HG02678 (cell line): ENCODE data around the gene MMEL1.

Source experiments
- ATAC-seq: cut with Tn5 transposase; IDR thresholded peaks from one replicate; pipeline ENCODE4 v1.9.1; 2021; ENCODE audit warnings: mild to moderate bottlenecking, moderate library complexity; ENCODE audit not compliant: unreplicated experiment

Gene MMEL1

DNA sequence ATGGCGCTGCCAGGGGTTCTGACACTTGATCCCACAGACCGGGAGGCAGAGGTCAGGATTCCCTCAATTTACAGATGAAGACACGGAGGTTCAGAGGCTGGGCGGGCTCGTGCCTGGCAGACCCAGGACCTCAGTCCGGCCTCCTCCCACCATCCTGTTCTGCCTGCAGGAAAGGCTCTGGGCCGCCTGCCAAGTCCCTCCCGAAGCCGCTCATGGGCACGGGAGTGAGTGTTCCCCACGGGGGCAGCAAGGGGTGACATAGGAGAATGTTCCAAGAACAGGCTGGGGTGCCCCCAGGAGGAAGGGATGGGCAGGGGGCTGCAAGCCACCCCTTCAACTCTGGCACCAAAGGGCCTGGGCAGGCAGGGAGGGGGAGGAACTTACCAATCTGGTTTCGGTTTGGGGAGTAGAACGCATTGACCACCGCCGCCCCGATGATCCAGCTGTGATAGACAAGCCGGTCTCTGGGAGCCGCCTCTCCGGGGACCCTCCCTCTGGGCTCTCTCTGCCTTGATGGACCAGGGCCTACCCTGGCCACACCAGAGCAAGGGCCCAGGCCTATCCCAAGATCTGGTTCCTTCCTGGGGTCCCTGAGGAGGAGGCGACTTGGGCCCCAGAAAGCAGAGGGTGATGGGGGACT, 38.7 kb downstream of the MMEL1 start:
- ATAC-seq: no peak

- no peak for ATAC-seq
Observed at GRCh38 chr1:2593251-2593878, 39.5 kb downstream of the MMEL1 start.

DNA sequence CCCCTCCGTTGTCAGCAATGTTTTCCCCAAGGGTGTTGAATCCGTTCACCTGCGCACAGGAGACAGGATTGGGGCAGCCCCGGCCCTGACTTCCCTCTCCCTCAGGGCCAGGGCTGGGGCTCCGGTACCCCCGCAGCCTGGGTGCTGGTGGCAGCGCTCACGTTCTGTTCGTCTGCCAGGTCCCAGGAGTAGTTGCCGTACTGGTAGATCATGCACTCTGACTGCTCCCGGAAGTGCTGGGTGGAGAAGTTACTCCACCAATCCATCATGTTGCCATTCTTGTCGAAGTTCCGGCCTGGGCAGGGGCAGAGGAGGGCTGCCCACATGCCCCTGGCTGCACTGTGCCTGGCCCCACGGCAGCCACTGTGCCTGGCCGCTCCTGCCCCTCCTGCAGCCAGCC, 40.1 kb downstream of the MMEL1 start:
- no peak for ATAC-seq

DNA sequence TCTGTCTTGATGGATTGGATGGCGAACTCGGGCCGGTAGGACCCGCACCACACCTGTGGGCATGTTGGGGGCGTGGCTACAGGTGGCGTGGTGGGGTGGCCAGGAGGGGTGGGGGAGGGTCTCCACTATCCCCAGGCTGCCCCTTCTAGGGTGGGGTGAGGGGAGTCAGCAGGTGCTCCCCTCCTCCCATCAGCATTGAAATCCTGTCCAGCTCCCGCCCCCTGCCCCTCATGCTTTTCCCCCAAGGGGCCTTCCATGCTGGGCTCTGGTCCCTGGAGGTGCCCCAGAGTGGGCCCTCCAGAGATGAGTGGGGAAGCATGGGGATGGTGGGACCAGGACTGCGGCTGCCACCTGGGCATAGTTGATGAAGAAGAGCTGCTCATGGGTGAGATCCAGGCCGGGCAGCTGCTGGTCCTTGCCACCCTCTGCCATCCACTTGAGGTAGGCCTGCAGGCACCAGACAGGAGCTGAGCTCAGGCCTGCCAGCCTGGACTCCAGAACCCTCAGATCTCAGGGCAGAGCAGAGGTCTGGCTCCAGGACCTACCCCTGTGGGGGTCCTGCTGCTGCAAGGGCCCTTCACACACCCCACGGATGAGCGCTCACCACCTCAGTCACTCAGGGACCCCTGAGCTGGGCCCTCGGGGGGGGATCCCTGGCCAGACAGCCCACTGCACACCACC, 41.1 kb downstream of the MMEL1 start:
- no peak for ATAC-seq

DNA sequence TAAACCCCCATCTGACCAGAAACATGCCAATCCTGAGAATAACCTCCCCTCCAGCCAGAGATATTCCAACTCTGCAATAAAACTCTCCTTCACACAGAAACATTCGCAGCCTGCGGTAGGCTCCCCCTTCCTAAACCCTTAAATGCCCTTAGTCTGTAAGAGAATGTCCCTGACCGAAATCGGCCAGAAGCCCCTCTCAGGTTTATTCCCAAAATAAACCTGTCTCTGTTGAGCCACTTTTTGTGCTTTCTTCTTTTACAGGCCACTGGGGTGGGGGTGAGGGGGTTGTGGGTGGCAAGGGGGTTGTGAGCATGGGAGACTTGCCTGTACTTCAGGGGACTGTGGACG, 41.6 kb downstream of the MMEL1 start:
- ATAC-seq: no peak

DNA sequence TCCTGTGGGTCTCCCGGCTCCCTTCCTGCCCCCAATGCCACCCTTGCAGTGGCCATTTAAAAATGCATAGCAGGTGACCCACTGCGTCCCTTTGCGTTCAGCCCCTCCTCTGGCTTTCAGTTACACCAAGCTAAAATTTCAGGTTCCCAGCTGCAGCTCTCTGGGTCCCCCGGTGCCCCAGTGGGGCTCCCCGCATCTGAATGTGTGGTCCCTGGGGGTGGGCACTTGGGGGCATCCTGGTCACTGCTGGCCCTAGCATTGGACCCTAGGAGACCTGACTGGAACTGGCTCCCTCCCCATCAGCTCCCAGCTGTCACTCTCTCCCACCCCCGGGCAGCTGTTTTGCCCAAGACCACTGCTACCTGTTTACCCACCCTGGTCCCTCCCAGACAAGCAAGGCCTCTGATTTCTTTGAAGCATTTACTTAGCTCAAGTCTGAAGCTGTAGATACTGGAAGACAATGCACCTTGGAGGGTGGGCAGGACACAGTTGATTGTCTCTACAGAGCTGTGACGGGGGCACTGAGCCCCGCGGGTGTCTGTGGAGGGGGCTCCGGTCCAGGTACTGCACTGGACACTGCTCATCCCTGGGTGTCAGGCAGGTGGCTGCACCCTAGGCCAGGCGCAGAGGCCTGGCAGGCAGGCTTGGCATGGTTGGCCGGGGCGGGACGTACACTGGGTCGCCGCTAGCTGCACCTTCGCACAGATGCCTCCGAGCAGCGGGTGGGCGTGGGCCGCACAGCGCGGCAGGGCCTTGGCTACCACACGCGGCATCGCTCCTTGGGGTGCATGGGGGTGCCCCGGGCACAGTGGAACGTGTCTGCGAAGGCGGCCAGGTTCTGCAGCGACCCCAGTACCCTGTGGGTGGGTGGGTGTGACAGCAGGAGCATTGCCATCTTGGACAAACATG, 42.3 kb downstream of the MMEL1 start:
- no peak for ATAC-seq

- ATAC-seq: no peak
Observed at GRCh38 chr1:2589431-2590232, 43.2 kb downstream of the MMEL1 start.

DNA sequence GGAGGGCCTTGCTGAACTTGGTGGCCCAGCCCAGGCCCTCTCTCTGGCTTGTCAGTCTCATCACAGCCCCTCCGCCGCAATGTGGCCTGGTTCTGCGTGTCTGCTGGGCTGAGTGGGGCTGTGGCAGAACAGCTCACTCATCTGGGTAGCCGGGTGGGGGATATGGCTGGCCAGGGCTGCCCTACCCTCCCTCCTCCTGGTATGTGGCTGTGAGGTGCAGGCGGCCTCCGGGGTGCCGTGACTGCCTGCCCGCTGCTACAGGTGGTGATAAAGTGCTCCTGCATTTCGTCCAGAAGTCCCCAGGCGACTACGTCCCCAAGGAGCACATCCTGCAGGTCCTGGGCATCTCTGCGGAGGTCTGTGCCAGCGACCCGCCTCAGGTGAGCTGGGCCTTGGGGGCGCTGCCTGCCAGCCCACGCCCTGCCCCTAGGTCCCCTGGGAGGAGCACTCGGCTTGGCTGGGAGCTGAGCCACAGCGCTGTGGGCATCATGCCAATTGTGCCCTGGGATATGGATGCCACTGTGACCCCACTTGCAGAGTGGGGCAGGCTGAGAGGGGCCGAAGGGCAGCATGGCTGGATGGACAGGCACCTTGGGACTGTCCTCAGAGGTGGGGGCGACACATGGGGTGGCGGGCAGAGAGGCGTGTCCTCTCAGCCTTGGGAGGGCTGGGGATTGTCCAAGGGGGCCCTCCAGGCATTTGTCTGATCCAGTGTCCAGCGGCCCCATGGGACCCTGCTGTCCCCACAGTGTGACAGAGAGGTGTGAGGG, 44.0 kb downstream of the MMEL1 start:
- ATAC-seq: no peak

GRCh38 chr1:2587860-2588571, 44.8 kb downstream of the MMEL1 start:
- ATAC-seq: no peak

- peak; percentile 0 for ATAC-seq
Observed at GRCh38 chr1:2587071-2587859, 45.6 kb downstream of the MMEL1 start.

DNA sequence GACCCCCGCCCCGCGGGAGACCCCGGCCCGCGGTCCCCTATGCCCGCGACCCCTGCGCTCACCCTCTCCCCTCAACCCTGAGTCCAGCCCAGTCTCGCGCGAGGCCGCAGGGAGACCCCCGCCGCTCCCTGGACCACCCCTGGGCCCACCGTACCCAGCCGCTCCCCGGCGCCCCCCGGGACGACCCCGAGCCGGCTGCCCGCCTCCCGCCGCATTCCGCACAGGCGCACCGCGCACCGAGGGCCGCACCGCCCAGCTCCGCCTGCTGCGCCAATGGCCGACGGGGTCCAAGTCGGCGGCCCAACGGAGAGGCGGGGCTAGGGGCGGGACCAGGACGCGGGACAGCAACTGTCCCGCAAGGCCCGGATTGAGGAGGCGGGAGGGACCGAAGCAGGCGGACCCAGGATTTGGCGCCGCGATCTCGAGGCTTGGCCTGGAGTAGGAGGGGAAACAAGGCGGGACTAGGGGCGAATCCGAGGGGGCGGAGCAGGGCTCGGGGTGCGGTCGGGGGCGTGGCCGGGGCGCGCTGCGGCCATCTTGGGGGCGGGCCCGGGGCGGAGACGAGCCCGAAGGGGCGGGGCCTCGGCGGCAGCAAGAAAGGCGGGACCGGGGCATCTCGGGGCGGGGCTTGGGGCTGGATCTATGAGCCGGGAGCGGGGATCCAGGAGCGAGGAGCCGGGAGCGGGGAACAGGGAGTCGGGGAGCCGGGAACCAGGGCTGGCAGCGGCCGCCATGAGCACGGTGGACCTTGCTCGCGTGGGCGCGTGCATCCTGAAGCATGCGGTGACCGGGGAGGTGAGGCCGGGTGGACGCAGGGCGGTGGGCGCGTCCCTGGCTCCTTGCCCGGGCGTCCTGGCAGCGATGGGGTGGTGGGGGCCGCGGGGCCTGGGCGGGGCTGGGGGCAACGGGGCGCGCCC, 46.4 kb downstream of the MMEL1 start, which contains the start of gene PRXL2B:
PRXL2B (plus strand) TSS at position 624 of the 917 bp plus-strand sequence; CDS start at position 733, 109 bp downstream.
- peak; percentile 74 for ATAC-seq

GRCh38 chr1:2585318-2586092, 47.3 kb downstream of the MMEL1 start:
- no peak for ATAC-seq

GRCh38 chr1:2584686-2585317, 48.0 kb downstream of the MMEL1 start:
- ATAC-seq: no peak

- no peak for ATAC-seq
Observed at GRCh38 chr1:2583871-2584351, 48.9 kb downstream of the MMEL1 start.

DNA sequence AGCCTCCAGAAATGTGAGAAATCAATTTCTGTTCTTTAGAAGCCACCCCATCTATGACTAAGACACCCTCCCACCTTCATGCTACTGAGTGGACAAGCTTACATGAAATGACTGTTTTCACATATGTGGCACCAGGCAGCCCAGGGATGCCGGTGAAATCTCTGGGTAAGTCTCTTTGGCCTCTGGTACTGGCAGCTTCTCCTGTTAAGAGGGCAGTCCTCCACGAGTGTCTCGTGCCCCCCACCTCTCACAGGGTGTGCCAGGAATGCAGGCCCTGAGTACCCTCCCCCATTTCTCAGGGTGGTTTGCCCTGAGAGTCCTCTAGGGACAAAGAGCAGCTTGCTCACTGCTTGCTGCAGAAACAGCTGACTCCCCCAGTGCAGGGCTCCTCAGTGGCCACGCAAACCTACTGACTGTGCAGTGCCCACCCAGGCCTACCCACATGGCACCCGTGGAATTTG, 49.5 kb downstream of the MMEL1 start:
- no peak for ATAC-seq

DNA sequence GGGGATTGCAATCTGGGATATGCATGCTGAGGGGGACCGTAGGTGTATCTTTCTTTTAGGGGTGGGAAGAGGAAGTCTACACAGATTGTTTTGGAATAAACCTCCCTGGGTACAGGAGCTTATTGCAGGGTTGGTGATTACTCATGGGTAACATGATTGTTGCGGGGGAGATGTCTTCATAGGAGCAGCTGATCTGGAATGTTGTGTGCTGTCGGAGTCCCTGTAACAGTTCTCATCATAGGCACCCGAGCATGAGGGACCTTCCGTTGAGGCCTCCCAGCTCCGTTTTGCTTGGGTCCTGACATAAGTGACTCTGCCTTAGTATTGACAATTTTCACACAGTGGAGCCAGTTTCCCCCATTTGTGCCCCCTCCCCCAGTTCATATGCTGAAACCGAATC, 50.4 kb downstream of the MMEL1 start:
- no peak for ATAC-seq
